ENCODE results near the gene CLTCL1.
"Not testable (repeated sequence)": the region's sequence is repeated elsewhere in the genome, so short reads cannot be mapped to it uniquely, and the experiment has no call there.

The CLTCL1 gene

GRCh38 chr22:19291218-19291579, 320 bp downstream of the CLTCL1 start:
- peak overlapping the region; percentile 61 for H3K4me3 ChIP-seq (ENCODE audit: low read depth, low read length)

DNA sequence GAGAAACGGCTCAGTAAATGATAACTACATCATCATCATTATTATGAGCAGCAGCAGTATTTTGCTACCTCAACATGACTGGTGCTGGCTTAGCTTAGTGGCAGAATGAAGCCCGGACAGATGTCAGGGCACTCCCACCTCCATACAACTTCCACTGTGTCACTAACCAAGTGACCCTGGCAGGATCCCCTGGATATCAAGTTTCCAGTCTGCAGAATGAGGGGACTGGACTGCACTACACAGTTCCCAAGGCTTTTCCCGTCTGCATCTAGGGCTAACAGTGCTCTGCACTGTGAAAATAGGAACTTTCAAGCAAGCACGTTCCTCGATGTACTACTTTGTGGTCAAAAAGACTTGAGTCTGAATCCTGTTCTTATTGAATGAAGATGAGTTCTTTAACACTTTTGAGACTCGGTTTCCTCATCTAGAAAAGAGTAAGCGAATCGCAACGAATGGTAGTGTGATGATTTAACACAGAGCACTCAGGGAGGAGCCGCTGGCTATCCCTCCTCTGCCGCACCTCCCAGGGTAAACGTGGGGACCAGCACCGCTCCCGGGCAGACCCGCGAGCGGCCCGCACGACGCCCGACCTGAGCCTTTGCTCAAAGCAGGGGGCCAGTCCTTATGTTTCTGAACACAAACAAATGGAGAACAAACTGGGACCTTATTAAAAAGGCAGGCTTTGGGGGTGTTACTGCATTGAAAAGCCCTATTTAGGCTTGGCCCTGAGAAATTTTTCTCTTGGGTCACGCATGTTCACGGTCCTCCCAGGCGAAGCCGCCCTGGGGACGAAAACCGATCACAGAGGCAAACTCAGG, 910 bp downstream of the CLTCL1 start:
- peak overlapping the region; percentile 61 for H3K4me3 ChIP-seq (ENCODE audit: low read depth, low read length)

DNA sequence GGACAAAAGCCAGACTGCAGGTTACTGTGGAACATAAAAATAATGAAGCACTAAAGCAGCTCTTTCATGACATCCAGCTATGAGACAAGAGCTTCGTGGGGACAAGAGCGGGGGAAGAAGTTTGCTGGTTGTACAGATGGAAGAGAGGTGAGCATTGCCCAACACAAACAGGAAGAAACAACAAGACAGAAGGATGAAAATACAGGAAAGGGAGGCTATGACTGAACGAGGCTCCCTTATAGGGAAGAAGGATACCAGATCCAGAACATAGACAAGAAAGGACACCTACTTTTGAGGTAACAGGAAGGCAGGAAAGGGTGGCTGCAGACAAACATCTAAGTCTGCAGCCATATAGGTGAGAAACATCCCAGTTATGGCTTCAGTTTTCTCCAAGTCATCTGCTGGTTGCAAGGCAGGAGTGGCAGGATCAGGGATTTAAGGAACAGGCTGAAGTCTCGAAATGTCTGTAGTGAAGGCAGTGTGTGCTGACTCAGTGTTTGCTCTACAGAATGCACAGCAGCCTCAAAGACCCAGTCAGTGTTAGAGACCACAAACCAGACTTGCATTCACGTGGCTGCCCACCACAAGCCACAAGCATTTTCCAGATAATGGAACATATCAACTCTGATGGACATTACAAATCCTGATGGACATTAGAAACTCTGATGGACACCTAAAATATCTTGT, 1.9 kb downstream of the CLTCL1 start:
- H3K4me3 ChIP-seq (ENCODE audit: low read depth, low read length), result no peak overlapping the region

- no peak overlapping the region for H3K4me3 ChIP-seq (ENCODE audit: low read depth, low read length)
Observed at GRCh38 chr22:19287889-19288288, 3.6 kb downstream of the CLTCL1 start.

DNA sequence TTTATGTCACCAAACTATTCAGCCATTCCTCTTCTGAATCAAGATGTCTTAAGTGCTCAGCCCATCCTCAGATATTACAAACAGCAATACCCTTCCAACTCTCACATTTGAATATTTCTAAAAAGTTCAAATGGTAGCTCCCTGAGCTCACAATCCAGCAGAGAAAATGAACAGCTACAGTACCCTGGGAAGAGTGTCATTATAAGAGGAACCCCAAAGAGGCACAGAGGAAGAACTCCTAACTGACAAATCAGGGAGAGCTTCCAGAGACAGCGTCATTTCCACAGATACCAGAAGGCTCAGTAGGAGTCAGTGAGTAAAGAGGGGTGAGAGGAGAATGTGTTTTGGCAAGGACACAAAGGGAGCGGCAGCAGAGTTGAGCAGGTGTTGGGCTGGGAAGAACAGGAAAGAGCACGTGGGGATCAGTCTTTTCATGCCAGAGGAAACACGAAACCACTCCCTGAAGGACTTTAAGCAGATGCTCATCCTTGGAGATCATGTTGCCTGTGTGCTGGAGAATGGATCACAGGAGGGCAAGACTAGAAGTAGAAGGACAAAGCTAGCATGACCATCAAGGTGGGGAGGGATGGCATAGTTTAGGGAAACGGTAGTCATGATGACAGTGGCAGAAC, 4.3 kb downstream of the CLTCL1 start:
- H3K4me3 ChIP-seq (ENCODE audit: low read depth, low read length), result no peak overlapping the region

- no peak overlapping the region for H3K4me3 ChIP-seq (ENCODE audit: low read depth, low read length)
Observed at GRCh38 chr22:19285831-19286230, 5.7 kb downstream of the CLTCL1 start.

DNA sequence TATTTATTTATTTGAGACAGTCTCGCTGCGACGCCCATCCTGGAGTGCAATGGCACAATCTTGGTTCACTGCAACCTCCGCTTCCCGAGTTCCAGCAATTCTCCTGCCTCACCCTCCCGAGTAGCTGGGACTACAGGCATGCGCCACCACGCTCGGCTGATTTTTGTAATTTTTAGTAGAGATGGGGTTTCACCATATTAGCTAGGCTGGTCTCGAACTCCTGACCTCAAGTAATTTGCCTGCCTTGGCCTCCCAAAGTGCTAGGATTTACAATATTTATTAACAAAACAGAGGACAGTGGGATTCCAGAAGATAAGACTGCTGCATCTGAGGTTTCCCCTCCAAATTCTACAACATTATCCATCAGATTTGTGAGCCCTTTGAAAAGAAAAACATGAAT, 12.4 kb downstream of the CLTCL1 start:
- H3K4me3 ChIP-seq (ENCODE audit: low read depth, low read length), result not testable (repeated sequence)

GRCh38 chr22:19277785-19278184, 13.7 kb downstream of the CLTCL1 start:
- H3K4me3 ChIP-seq (ENCODE audit: low read depth, low read length), result no peak overlapping the region

GRCh38 chr22:19275919-19276600, 15.5 kb downstream of the CLTCL1 start:
- no peak overlapping the region for H3K4me3 ChIP-seq (ENCODE audit: low read depth, low read length)

DNA sequence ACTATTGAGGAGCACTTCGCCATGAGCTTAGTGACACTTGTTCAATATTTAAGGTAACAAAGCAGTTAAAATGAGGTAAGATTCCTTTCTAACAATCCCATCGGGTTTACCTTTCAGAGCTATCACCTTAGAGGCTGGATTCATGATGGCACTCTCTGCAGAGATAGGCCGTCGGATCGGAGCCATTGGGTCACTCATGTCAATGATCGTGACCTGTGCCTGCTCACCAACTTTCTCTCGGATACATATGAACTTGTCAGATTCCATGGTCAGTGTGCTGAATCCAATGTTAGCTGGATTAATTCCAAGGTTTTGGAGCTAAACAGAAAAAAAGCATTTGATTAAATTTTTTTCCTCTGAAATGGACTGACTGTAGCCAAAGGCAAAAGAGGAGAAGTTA, 16.0 kb downstream of the CLTCL1 start:
- no peak overlapping the region for H3K4me3 ChIP-seq (ENCODE audit: low read depth, low read length)

GRCh38 chr22:19275104-19275503, 16.4 kb downstream of the CLTCL1 start:
- H3K4me3 ChIP-seq (ENCODE audit: low read depth, low read length), result no peak overlapping the region

DNA sequence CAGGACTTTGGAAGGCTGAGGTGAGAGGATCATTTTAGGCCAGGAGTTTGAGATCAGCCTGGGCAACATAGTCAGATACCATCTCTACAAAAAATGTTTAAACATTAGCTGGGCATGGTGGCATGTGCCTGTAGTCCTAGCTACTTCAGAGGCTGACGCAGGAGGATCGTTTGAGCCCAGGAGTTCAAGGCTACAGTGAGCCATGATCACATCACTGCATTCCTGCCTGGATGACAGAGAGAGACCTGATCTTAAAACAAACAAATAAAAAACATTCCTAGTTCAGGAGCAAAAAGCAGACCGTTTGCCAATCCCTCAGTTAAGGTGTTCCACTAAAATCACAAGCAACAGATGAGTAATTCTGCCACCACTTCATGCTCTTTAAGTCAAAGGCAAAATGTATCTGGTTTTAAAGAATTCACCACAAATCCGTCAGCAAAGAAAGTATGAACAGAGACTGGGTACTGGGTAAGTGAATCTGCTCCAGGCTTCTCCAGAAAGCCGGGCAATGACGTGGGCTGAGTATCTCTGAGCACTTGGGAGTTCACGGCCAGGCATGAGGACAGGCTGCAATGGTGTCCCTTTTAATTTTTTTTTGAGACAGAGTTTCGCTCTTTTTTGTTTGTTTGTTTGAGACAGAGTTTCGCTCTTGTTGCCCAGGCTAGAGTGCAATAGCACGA, 19.5 kb downstream of the CLTCL1 start:
- no peak overlapping the region for H3K4me3 ChIP-seq (ENCODE audit: low read depth, low read length)

DNA sequence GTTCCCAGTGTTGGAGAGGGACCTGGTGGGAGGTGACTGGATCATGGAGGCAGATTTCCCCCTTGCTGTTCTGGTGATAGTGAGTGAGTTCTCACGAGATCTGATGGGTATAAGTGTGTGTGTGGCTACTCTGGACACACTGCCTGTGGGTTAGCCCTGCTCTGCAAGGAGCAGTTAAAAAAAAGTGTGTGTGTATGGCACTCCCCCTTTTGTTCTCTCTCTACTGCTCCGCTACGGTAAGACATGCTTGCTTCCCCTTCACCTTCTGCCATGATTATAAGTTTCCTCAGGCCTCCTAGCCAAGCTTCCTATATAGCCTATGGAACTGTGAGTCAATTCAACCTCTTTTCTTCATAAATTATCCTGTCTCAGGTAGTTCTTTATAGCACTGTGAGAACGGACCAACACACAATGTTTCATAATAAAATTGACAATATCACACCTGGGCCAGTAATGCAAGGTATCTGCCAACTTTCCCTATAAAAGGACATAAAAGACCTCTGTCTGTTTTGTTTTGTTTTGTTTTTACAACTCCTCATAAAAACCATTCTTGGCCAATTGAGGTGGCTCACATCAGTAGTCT, 20.2 kb downstream of the CLTCL1 start:
- H3K4me3 ChIP-seq (ENCODE audit: low read depth, low read length), result no peak overlapping the region

GRCh38 chr22:19270873-19271272, 20.6 kb downstream of the CLTCL1 start:
- no peak overlapping the region for H3K4me3 ChIP-seq (ENCODE audit: low read depth, low read length)

- no peak overlapping the region for H3K4me3 ChIP-seq (ENCODE audit: low read depth, low read length)
Observed at GRCh38 chr22:19266547-19267086, 24.9 kb downstream of the CLTCL1 start.

GRCh38 chr22:19265779-19266178, 25.7 kb downstream of the CLTCL1 start:
- no peak overlapping the region for H3K4me3 ChIP-seq (ENCODE audit: low read depth, low read length)

- no peak overlapping the region for H3K4me3 ChIP-seq (ENCODE audit: low read depth, low read length)
Observed at GRCh38 chr22:19260804-19261203, 30.7 kb downstream of the CLTCL1 start.

GRCh38 chr22:19260194-19260593, 31.3 kb downstream of the CLTCL1 start:
- no peak overlapping the region for H3K4me3 ChIP-seq (ENCODE audit: low read depth, low read length)

- H3K4me3 ChIP-seq (ENCODE audit: low read depth, low read length), result not testable (repeated sequence)
Observed at GRCh38 chr22:19258968-19259288, 32.6 kb downstream of the CLTCL1 start.

DNA sequence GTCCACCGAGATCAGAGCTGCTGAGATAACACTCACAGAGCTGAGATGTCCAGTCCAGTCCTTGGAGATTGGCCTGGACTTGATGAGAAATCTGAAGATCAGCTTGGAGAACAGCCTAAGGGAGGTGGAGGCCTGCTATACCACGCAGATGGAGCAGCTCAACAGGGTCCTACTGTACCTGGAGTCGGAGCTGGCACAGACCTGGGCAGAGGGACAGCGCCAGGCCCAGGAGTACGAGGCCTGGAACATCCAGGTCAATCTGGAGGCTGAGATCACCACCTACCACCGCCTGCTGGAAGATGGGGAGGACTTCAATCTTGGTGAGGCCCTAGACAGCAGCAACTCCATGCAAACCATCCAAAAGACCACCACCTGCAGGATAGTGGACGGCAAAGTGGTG, 33.1 kb downstream of the CLTCL1 start:
- H3K4me3 ChIP-seq (ENCODE audit: low read depth, low read length), result no peak overlapping the region
